ENCODE measurements around the gene CERK.

GRCh38 chr22:46727813-46728364, 10.2 kb downstream of the CERK start:
- TF ChIP-seq POLR2A (IDR thresholded peaks at IDR 0.05; ENCODE audit: low read depth, low read length) (no peak), POLR2AphosphoS5 (IDR thresholded peaks at IDR 0.05; ENCODE audit: low read depth, low read length) (no peak), TAF1 (IDR thresholded peaks at IDR 0.05; ENCODE audit: borderline replicate concordance, low read depth, low read length) (no peak)

Data from GM12892 (cell line).